GM06990 (cell line): Measurements from ENCODE around the gene CRYBA2.

ENCODE experiments used
- DNase-seq: peaks from one replicate; pipeline ENCODE4 v3.0.0-alpha.2; 2011; ENCODE audit not compliant: insufficient read length; ENCODE audit errors: extremely low read depth
- H3K27me3 ChIP-seq: replicated peaks from 2 replicates; pipeline ENCODE4 v1.6.0; 2011; ENCODE audit warnings: low read length; ENCODE audit not compliant: control insufficient read depth, insufficient read depth
- H3K36me3 ChIP-seq: 2 replicates; pipeline ENCODE4 v1.5.1; 2011; ENCODE audit warnings: low read length; ENCODE audit not compliant: control insufficient read depth, insufficient read depth
- H3K4me3 ChIP-seq: replicated peaks from 2 replicates; pipeline ENCODE4 v1.5.1; 2011; ENCODE audit warnings: low read depth, mild to moderate bottlenecking, control low read depth, low read length
- CTCF ChIP-seq: IDR thresholded peaks from 2 replicates; pipeline ENCODE4 v1.5.1; 2011; ENCODE audit warnings: low read length, control low read depth, mild to moderate bottlenecking, inconsistent platforms; ENCODE audit not compliant: insufficient read depth, poor library complexity, severe bottlenecking

CRYBA2 gene

GRCh38 chr2:218985325-218986091 lies 7.7 kb downstream of the CRYBA2 start:
- DNase-seq: no peak
- no peaks in the 10 kb centered on the region for H3K36me3 ChIP-seq
- TF ChIP-seq CTCF: no peak
- H3K4me3 ChIP-seq: no peak overlapping the region
- peaks cover 8% of the 10 kb centered on the region for H3K27me3 ChIP-seq

GRCh38 chr2:218985021-218985324 lies 8.2 kb downstream of the CRYBA2 start, which contains the start of gene FEV:
Gene FEV (minus strand): TSS chr2:218985184. CDS start chr2:218985075, 109 bp downstream.
- no peak within 1 kb of the TSS for H3K4me3 ChIP-seq

GRCh38 chr2:218984239-218985020 lies 8.8 kb downstream of the CRYBA2 start:
- H3K27me3 ChIP-seq: peaks cover 8% of the 10 kb centered on the region
- DNase-seq: no peak

More at GRCh38 chr2:218985021-218985324, 8.2 kb downstream of the CRYBA2 start, which contains the start of gene FEV:
- TF ChIP-seq CTCF: no peak
- H3K36me3 ChIP-seq: no peaks in the 10 kb centered on the region
- H3K27me3 ChIP-seq: peaks cover 8% of the 10 kb centered on the region
- no peak for DNase-seq

GRCh38 chr2:218983934-218984238 lies 9.3 kb downstream of the CRYBA2 start:
- Histone ChIP-seq H3K27me3 (peaks cover 8% of the 10 kb centered on the region), H3K36me3 (no peaks in the 10 kb centered on the region), H3K4me3 (no peak overlapping the region)
- DNase-seq: no peak
- TF ChIP-seq CTCF: no peak

More at GRCh38 chr2:218984239-218985020, 8.8 kb downstream of the CRYBA2 start:
- TF ChIP-seq CTCF: no peak
- Histone ChIP-seq H3K36me3 (no peaks in the 10 kb centered on the region), H3K4me3 (no peak overlapping the region)

- no peaks in the 10 kb centered on the region for H3K36me3 ChIP-seq
- no peak for TF ChIP-seq CTCF
- no peak overlapping the region for H3K4me3 ChIP-seq
- peaks cover 8% of the 10 kb centered on the region for H3K27me3 ChIP-seq
- no peak for DNase-seq
Observed at GRCh38 chr2:218983263-218983933, 9.8 kb downstream of the CRYBA2 start.
